NB4 (cell line): ENCODE data around the gene NHERF1.

Experiments
- MYC ChIP-seq: IDR thresholded peaks from 2 replicates; pipeline ENCODE4 v1.6.1; 2011; ENCODE audit warnings: low read depth, low read length
- POLR2A ChIP-seq: IDR thresholded peaks from 2 replicates; pipeline ENCODE4 v1.6.1; 2011; ENCODE audit warnings: mild to moderate bottlenecking; ENCODE audit not compliant: insufficient read length; ENCODE audit errors: extremely low read depth
- TF ChIP-seq, protein P1 (sequence below): IDR thresholded peaks from one replicate; pipeline ENCODE4 v1.5.1; 2012; ENCODE audit warnings: low read depth, low read length

DNA sequence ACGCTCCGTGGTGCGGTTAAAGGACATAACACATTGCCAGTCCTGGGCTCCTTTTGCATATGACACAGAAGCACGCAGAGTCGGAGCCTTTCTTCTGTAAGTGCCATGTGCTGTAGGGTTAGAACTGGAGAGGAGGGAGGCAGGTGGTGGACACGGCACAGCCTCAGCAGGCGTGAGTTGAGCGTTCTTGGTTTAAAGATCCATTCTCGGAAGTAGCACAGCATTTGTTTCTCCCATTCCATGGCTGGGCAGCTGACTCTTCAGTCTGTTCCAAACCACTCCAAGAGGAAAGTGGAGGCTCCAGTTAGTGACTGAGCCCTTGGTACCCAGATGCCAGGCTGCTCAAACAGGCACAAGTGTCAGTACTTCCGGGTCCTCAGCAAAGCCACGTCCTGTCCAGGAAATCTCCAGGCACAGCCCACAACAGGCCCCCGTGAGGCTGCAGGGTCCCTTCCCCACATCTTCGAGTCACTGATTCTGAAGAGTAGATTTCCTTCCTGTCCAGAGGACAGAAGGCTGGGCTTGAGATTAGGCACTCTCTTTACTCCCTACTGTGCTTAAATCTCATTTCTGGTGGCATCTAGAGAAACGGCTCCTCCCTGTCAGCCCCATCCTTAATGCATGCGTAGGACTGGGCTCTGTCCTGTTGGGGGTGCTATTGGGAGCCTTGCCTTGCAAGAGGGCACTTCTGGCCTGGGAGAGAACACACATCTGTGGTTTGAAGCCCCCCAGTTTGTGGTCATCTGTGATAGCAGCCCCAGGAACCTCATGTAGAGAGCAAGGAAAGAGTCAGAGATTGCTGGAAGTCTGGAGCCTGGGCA lies 67.3 kb downstream of the NHERF1 start:
- TF ChIP-seq, protein P1, sequence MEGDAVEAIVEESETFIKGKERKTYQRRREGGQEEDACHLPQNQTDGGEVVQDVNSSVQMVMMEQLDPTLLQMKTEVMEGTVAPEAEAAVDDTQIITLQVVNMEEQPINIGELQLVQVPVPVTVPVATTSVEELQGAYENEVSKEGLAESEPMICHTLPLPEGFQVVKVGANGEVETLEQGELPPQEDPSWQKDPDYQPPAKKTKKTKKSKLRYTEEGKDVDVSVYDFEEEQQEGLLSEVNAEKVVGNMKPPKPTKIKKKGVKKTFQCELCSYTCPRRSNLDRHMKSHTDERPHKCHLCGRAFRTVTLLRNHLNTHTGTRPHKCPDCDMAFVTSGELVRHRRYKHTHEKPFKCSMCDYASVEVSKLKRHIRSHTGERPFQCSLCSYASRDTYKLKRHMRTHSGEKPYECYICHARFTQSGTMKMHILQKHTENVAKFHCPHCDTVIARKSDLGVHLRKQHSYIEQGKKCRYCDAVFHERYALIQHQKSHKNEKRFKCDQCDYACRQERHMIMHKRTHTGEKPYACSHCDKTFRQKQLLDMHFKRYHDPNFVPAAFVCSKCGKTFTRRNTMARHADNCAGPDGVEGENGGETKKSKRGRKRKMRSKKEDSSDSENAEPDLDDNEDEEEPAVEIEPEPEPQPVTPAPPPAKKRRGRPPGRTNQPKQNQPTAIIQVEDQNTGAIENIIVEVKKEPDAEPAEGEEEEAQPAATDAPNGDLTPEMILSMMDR = peak; percentile 40
- TF ChIP-seq POLR2A (no peak), MYC (no peak)
